ENCODE data around the gene BHLHE40.

The BHLHE40 gene

GRCh38 chr3:5002871-5003247 is 23.6 kb downstream of the BHLHE40 start:
- DNase-seq: no peak

DNA sequence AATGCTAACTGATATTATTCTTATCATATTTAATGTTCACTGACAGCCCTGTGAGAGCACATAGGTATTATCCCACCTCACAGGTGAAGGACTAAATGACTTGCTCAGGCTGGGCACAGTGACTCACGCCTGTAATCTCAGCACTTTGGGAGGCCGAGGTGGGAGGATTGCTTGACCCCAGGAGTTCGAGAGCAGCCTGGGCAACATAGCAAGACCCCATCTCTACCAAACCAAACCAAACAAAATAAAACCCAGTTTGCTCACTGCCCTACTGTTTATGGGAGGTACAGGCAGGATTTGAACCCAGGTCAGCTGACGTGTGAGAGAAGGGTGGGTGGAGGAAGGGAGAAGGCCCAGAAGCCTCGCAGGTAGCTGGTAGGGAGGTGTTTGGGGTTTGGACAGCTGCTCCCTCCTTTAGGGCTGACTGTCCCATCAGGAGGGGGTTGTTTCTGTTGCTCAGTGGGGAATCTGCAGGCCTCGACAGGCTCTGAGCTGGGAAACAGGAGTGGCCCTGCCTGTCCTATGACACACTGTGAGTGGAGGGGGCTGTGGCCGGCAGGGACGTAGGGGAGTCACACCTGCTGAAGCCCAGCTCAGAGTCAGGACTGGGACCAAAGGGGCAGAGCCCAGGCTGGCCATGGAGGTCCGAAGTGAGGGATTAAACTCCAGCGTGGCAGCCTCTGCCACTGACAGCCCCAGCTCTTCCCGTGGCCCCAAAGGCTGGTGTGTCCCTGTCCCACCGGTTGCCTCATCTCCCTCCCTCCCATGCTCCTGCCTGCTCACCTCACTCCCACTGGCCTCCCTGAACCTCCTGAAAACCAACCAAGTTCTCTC is 25.3 kb downstream of the BHLHE40 start:
- DNase-seq: no peak

- no peak for DNase-seq
These were observed 26.1 kb downstream of the BHLHE40 start for GRCh38 chr3:5005367-5005766.

- DNase-seq: no peak
These were observed 27.5 kb downstream of the BHLHE40 start for GRCh38 chr3:5006755-5007202.

DNA sequence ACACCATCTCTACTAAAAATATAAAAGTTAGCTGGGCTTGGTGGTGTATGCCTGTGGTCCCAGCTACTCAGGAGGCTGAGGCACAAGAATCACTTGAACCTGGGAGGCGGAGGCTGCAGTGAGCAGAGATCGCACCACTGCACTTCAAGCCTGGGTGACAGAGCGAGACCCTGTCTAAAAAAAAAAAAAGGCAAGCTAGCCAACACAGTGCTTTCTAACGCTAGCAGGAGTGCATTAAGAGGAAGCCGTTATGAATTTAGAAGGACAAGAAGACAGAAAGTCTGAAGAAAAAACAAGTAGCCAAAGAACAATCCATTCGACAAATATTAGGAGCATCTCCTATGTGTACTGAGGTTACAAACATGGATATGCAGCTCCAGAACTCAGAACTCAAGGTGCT is 28.6 kb downstream of the BHLHE40 start:
- no peak for DNase-seq

- DNase-seq: no peak
These were observed 30.4 kb downstream of the BHLHE40 start for GRCh38 chr3:5009506-5010109.

DNA sequence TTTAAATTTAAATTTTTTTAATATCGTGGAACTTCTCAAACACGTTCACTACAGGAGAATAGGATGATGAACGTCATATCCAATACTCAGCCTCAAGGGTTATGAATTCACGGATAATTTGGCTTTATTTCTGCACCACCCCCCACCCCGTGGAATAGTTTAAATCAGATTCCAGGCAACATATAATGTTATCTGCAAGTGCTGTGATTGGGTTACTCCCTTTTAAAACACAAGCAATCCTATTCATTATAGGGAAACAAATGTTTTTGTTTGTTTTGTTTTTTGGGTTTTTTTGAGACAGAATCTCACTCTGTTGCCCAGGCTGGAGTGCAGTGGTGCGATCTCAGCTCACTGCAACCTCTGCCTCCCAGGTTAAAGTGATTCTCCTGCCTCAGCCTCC is 30.9 kb downstream of the BHLHE40 start:
- DNase-seq: no peak

DNA sequence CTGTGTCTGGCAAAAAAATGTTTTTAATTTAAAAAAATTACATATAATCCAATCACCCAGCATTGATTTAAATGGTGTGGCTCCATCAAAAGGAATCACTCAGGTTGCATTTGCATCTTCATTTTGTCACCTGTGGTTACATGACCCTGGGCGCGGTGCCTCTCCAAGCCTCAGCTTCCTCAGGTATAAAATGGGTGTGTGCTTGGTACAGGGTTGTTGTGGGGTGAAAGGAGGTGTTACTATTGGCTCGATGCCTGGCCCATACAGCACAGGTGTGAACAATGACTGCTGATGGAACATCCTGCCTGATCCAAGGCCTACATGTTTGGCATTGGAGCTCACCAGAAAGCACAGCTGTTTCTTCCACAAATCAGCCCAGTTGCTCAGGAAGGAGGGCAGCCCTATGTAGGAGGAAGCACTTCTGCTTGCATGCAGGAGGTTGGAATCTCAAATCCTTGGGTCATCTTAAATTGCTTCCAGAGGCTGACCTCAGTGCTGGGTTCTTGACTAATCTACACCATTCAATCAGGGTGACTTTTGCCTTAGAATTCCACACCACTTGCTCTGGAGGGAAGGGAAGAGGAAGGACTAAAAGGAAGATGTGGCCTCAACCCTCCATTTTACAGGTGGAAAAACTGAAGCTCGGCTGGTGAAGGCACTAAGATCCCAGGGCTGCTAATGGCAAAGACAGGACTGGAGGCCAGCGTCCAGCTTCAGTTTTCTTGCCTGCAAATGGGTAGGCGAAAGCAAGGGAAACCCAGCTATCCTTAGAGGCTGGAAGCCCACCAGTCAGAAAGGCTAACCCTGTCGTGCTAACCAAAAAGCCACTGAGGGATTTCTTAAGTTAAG is 31.7 kb downstream of the BHLHE40 start:
- no peak for DNase-seq

DNA sequence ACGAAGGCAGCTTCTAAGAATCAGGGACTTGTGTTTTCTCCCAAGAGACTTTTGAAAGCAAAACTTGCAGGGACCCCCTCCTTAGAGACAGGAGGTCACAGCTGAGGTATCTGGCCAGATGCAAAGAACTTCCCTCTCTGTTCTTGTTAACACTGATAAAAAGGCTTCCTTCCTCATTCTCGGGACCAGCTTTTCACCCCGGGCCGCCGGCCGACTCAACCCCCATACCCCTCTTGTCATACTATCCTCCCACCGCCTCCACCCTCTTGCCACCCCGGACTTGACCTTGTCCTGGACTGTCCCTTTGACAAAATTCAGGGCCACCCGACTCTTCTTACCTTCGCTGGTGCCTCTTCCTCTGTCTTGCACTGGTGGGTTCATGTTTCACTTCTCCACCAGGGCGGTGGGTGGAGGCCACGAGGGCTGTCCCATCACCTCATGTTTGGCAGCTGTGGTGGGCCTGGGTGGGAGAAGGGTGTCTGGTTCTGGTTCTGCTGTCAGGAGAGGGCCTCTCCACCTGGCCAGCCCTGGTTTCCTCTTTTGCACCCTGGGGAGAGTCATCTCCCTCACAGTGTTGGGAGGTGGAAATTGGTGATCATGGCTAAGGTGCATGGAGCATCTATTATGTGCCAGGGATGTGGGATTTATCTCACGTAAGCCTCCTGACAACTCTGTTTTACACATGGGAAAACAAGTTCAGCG is 32.5 kb downstream of the BHLHE40 start:
- no peak for DNase-seq

DNA sequence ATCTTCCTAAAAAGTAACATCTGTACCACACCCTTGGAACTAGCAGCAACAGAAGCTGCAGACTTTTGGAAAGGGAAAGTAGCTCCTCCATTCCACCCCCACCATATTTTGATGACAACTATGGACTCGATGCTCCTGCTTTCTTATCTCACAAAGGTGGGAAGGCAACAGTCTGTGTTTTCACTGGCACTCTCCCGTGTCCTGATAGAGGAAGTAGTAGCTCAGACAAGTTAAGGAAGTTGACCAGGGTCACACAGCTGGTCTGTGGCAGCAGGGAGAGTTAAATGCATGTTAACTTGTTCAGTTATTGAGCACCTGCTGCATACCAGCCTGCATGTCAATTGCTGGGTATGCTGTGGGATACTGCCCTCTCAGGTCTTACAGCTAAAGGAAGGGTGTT is 33.1 kb downstream of the BHLHE40 start:
- no peak for DNase-seq

GRCh38 chr3:5013021-5013906 is 34.0 kb downstream of the BHLHE40 start:
- no peak for DNase-seq

DNA sequence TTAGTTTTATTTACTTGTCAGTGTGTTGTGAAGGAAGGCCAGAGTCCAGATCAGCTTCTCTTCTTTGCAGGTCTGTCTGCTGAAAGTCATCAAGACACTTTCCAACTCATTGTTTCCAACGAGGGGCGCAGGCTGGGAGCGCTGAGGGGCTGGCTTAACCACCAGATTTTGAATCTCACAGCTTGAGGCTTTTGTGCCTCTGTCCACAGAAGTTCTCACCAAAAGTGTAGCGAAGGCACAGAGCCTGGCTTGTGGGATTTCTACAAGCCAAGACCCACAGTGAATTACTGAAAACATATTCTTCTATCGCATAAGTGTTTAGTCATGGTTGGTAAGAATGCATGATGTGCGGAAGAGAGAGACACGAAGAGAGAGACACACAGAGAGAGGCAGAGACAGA is 35.2 kb downstream of the BHLHE40 start:
- DNase-seq: no peak

GRCh38 chr3:5015056-5015455 is 35.8 kb downstream of the BHLHE40 start:
- no peak for DNase-seq

DNA sequence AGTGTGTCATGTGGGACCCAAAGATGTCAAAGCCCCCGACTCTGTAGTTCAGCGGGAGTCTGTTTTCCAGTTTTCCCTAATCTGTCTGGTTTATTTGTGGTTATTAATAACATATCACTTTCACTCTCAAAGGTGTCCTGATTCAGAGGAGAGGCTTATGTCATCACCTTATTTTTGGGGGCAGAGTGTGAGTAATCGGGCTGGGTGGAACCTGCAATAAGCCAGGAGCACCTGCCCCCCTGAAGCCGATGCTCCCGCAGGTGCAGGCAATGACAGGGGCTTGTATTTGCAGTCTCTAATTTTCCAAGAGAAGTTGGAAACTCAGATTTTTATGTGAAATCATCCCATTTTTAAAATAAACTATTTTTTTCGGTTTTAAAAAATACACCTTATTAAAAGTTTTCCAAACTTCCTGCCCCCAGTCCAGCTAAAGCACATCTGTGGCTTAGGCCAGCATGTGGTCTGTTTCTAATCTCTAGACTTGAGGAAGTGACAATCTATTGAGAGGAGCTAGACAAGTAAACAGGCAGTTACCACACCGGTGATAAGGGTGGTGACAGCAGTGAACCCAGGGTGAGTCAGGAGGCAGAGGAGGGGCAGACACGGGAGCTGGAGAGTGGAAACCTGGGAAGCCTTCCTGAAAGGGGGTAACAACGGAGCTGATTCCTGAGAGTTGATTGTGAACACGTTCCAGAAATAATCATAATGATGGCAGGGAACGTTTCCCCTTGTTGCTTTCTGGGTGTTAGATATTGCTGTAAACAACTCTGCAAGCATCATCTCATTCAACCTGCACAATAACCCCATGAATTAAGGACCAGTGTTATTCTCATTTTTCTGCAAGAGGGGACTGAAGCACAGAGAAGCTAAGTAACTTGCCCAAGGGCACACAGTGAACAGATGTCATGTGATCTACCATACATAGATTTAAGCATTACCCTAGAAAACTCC is 37.2 kb downstream of the BHLHE40 start:
- no peak for DNase-seq

DNA sequence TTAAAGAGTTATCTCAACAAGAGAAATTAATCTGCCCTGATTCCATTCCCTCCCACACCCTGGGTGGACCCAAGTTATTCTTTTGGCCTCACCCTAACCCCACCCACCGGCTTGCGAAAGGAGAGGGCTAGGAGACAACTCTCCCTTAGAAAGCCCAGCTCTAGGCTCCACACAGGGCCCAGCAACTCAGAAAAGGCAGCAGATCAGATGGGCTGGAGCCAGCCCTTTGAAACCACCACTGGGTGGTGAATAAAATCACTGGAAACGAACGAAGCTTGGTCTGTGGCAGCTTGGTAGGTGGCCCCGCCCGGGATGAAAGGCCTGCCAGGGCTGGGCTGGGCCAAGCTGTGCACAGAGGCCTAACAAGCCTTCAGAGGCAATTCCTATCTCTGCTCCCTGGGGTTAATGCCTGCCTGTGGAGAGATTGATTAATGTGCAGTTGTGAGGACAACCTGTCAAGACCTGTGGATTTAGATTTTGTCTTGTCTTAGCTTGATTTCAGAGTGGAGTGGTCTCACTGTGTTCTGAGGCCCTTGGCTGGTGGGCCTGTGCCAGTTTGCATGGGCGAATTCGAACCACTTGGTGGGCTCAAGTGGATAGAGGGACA is 38.8 kb downstream of the BHLHE40 start:
- no peak for DNase-seq

DNA sequence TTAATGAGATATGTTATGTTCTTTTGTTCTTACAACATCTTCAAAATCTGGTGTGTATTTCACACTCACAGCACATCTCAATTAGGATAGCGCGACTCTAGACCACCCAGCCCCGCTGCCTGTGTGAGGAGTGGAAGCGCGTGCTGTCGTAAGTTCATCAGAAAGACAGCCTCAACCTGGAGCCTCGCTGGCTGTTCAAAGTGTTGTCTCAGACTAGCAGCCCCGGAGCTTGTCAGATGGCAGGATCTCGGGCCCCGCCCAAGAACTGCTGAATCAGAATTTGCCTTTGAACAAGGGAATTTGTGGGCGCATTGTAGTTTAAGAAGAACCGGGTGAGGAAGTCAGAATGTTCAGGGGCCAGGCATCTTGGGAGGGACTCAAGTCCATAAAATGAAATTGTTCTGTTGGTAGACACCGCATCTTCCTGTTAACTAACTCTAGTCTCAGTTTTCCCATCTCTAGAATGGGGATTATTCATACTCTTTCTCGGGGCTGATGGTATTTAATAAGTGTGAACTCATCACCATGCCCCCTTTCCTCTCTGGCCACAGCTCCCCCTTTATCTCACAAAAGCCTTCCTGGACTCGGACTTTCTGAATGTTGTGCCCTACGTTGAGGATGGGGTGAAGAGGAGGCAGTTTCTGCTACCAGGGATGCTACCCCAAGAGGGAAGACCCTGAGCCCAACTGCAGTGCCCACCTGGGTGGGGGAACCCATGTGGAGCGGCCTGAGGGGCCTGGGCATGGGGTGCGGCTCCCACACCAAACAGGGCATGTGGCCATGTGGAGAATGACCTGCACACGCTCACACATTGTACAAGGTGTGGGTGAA is 40.4 kb downstream of the BHLHE40 start:
- no peak for DNase-seq

GRCh38 chr3:5020242-5020722 is 41.0 kb downstream of the BHLHE40 start:
- no peak for DNase-seq

DNA sequence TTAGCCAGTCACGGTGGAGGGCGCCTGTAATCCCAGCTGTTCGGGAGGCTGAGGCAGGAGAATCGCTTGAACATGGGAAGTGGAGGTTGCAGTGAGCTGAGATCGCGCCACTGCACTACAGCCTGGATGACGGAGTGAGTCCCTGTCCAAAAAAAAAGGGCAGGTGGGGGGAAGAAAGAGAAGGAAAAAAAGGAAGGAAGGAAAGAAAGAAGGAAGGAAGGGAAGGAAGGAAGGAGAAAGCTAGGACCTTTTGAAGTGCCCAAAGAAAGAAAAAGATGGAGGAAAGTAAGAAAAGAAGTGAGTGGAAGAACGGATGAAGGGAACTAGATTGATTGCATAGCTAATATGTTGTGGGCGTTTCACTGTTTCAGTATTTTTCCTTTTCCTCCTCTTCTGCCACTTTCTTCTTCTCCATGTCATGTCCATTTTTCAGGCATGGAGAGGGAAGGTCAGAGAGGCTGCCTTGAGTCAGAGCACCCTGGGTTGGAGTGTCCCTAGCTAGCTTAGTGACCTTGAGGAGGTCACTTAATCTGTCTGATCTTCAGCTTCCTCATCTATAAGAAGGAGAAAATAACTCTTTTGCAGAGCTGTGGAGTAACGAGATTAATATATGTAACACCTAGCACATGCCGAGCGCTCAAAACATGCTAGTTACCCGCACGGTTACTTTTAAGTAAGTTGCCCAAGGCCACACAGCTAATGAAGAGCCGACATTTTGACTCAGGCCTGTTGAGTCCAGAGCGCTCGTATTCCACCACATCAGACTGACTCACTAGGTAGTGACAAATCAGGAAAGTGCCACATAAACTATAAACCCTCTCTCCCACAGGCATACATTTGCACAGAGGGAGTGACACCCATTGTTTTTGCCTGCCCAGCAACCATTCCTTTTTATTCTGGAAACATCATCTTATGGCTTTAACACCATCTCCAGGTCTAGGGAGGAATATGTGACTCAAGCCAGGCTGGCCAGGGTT is 42.2 kb downstream of the BHLHE40 start:
- no peak for DNase-seq
